ENCODE measurements around the gene SMAD7. TPM values are rescaled to one million over a fixed set of nuclear protein-coding genes. Genes with fewer than 3 reads are reported as not detected.

SMAD7 gene
- total RNA-seq, 2 donors from 2014 or later, result 34.7 to 36.8 TPM

DNA sequence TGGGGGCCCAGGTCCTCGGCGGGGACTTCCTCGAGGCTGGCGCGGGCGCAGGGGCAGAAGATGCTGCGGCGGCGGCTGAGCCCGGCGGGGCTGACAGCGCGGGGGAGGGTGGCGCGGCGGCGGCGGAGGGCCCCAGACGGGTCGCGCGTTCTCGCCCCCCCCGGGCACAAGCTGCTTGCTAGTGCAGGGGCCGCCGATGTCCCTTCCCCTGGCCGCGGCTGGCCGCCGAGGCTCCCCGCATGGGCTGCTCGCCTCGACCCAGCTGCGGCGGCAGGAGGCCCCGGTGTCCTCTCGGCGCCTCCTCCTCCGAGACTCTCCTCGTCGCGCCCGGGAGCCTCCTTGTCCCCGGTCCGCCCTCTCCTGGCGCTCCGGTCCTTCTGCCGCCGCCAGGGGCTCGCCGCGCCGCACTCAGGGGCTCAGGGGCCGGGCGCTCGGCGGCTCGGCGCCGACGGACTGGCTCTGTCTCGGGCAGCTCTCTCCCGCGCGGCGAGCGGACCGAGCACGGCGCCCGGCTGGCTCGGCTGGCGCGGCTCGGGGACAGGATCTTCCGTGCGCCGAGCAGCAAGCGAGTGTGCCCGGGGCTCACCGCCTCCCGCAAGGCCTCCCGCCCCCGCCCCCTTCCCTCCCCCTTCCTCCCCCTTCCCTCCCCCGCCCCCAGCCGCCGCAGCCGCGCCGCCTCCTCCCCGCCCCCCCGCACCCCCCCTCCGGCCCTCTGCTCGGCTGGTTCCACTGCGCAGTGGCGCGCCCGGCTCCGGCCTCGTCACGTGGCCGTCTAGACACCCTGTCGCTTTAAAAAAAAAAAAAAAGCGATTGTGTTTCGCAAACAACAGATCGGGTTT is 902 bp upstream of the SMAD7 start:
- intact Hi-C loops (cut with DNase I), result loop anchor here in 1 of 2 donors (5.0 kb wide), 2 partner anchors 96 to 274 kb away; no protein-coding TSS in a partner anchor
- DNase-seq (ENCODE audit: low spot score), result peak; percentile 95

- intact Hi-C loops (cut with DNase I), result loop anchor here (5.0 to 10.0 kb wide), 7 partner anchors 88 to 275 kb away; no protein-coding TSS in a partner anchor
- DNase-seq (ENCODE audit: low spot score), result peak; percentile 84
Observed at GRCh38 chr18:48949606-48950535, 894 bp downstream of the SMAD7 start.

DNA sequence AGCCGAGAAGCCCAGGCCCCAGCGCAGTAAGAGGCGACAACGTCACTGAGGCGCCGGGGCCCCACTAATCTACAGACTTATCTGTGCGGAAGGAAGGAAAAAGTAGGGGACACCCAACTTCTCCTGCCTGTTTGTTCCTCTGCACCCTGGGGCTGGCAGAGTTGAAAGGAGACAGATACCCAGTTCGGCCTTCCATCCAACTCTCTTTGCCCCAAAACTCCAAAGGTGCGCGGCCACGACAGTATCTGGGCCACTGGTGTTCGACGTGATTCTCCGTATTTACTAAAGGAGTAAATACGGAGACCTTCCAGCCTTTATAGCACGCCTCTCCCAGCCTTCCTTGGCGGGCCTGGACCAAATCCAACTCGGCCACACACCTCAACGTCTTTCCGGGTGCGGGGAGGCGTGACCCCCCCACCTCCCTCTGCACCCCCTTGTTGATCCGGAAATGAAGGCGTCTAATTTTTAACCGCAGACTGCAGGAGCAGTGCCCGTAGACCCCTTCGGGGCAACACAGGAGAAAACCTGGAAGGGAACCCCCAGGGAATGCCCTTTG is 1.6 kb downstream of the SMAD7 start:
- intact Hi-C loops (cut with DNase I), result loop anchor here (5.0 to 10.0 kb wide), 5 partner anchors 87 to 274 kb away; no protein-coding TSS in a partner anchor
- DNase-seq (ENCODE audit: low spot score), result peak; percentile 83

- intact Hi-C loops (cut with DNase I), result loop anchor here (5.0 to 10.0 kb wide), 5 partner anchors 86 to 274 kb away; no protein-coding TSS in a partner anchor
- peak; percentile 89 for DNase-seq (ENCODE audit: low spot score)
Observed at GRCh38 chr18:48948112-48949049, 2.4 kb downstream of the SMAD7 start.

DNA sequence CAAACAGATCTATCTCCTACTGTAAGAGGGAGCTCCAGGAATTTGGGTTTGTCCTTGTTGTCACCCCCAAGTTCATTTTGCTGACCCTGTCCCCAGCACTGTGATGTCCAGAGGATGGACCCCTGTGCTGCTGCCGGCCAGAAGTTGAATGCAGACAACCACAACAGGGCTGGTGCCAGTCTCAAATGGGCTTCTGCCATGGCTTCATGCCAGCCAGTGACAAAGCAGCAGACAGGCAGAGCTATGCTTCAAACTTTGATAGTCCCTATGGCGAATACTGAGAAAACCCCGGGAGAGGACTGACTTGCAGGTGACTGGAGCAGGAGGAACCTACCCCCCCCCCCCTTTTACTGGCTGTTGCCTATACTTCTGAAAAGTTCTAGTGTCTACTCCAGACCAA is 3.2 kb downstream of the SMAD7 start:
- peak; percentile 78 for DNase-seq (ENCODE audit: low spot score)
- intact Hi-C loops (cut with DNase I), result loop anchor here (5.0 to 10.0 kb wide), 5 partner anchors 85 to 273 kb away; no protein-coding TSS in a partner anchor

DNA sequence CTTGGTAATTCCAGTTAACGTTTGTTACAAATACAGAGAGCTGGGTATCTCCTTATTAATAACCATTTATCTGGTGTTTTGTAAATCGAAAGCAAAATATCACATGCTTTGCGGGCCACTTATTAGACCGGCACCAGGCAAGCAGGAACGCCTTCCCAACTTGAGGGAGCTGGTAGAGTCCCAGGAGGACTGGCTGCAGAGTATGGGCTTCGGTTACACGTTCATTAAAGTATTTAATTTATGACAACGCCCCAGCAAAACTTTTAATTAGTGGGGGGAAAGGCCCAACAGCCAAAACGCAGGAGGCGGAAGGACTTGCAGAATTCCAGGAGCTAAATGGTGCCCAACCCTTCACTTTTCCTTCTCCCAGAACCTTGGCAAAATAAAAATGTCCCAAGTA is 3.7 kb downstream of the SMAD7 start:
- intact Hi-C loops (cut with DNase I), result loop anchor here (5.0 to 10.0 kb wide), 5 partner anchors 85 to 272 kb away; no protein-coding TSS in a partner anchor

DNA sequence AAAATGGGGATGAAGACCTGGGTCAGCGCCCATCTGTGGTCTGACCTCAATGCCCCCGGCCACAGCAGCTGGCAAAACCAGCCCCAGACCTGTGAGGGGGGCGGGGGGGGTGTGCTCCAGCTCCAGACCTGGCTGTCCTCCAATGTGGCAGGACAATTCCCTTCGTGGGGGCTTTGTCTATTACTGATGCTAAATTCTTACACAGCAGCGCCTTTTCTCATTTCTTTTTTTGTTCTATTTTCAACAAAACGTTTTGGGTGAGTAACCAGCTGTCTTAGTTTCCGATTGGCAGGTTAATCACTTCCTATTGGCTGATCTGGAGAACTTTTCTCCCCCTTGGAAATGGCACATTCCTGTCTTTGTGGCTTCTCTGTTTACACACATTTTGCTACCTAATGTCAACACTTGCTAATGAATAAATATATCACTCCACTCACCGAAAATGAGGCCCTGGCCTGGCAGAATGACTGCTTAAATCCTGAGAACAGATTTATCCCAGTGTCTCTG is 4.4 kb downstream of the SMAD7 start:
- peak; percentile 70 for DNase-seq (ENCODE audit: low spot score)
- intact Hi-C loops (cut with DNase I), result loop anchor here (5.0 to 10.0 kb wide), 5 partner anchors 84 to 272 kb away; no protein-coding TSS in a partner anchor

More for the DNA sequence above, 3.7 kb downstream of the SMAD7 start:
- no peak for DNase-seq (ENCODE audit: low spot score)

DNA sequence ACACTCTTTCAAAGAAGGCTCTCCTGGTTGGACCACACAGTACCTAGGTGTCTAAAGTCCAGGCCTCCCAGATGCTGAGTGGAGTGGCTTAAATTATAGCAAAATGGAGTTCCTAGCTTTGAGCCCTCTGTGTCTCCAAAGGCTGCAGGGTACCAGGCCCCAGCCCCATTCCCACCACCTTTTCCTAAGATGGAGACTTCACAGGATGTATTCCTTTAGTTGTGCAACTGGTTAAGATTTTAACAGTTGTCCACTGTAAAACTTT is 4.9 kb downstream of the SMAD7 start:
- no peak for DNase-seq (ENCODE audit: low spot score)
- intact Hi-C loops (cut with DNase I), result loop anchor here (5.0 to 10.0 kb wide), 5 partner anchors 84 to 271 kb away; no protein-coding TSS in a partner anchor

GRCh38 chr18:48944634-48945033 is 6.1 kb downstream of the SMAD7 start:
- intact Hi-C loops (cut with DNase I), result loop anchor here (5.0 to 10.0 kb wide), 5 partner anchors 82 to 270 kb away; no protein-coding TSS in a partner anchor
- DNase-seq (ENCODE audit: low spot score), result peak; percentile 62

GRCh38 chr18:48943736-48944527 is 6.8 kb downstream of the SMAD7 start:
- intact Hi-C loops (cut with DNase I), result loop anchor here (10.0 kb wide), 3 partner anchors 159 to 269 kb away; no protein-coding TSS in a partner anchor
- peak; percentile 42 for DNase-seq (ENCODE audit: low spot score)

GRCh38 chr18:48943333-48943732 is 7.4 kb downstream of the SMAD7 start:
- intact Hi-C loops (cut with DNase I), result loop anchor here (10.0 kb wide), 3 partner anchors 159 to 269 kb away; no protein-coding TSS in a partner anchor
- DNase-seq (ENCODE audit: low spot score), result peak; percentile 44

DNA sequence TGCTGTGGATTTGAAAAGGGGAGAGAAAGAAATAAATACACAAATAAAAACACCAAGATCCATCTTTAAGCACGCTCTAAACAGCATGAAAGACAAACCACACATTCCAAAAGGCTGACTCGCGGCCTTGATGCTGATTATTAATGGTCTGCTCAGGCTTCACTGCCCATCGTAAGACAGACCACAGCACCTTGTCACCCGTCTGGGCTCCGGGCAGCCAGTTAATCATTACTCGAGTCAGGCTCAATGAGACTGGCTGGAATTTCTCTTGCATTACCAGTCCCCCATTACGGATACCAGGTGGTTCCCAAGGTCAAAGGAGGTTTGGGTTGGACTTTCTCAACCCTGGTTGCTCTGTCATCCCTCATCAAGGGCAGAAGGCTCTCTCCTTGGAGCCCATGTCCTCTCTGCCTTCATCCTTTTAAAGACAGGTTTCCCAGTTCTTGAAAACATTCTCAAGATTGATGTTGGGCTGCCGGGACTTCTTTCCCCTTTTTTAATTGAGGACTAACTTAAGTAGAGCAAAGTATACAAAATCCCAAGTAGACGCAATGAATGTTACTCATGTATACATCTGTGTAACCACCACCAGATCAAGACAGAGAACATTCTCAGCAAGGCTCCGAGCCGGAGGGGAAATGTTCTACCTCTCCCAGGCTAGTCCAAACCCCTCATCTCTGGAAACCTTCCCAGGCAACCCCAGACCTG is 8.1 kb downstream of the SMAD7 start:
- intact Hi-C loops (cut with DNase I), result loop anchor here (10.0 kb wide), 3 partner anchors 158 to 268 kb away; no protein-coding TSS in a partner anchor
- DNase-seq (ENCODE audit: low spot score), result peak; percentile 81

GRCh38 chr18:48942086-48942485 is 8.7 kb downstream of the SMAD7 start:
- intact Hi-C loops (cut with DNase I), result loop anchor here (10.0 kb wide), 3 partner anchors 157 to 267 kb away; no protein-coding TSS in a partner anchor
- peak; percentile 13 for DNase-seq (ENCODE audit: low spot score)

DNA sequence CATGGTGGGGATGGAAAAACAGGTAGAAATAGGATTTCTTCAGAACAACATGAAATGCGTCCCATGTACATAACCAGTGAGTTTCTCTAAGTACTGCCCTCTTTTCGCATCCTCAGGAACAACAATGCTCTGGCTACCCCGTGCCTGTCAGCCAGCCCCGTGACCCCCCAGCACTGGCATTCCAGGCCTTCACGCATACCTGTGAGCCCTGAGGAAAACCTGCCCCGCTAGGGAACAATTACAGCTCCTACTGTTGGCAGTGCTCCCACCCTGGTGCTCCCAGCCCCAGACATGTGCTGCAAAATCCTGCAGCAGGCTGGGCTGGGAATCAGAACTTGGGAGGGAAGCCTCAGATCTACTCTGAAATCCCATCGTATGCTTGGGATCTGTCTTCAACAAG is 9.1 kb downstream of the SMAD7 start:
- no peak for DNase-seq (ENCODE audit: low spot score)
- intact Hi-C loops (cut with DNase I), result loop anchor here (10.0 kb wide), 3 partner anchors 157 to 267 kb away; no protein-coding TSS in a partner anchor

DNA sequence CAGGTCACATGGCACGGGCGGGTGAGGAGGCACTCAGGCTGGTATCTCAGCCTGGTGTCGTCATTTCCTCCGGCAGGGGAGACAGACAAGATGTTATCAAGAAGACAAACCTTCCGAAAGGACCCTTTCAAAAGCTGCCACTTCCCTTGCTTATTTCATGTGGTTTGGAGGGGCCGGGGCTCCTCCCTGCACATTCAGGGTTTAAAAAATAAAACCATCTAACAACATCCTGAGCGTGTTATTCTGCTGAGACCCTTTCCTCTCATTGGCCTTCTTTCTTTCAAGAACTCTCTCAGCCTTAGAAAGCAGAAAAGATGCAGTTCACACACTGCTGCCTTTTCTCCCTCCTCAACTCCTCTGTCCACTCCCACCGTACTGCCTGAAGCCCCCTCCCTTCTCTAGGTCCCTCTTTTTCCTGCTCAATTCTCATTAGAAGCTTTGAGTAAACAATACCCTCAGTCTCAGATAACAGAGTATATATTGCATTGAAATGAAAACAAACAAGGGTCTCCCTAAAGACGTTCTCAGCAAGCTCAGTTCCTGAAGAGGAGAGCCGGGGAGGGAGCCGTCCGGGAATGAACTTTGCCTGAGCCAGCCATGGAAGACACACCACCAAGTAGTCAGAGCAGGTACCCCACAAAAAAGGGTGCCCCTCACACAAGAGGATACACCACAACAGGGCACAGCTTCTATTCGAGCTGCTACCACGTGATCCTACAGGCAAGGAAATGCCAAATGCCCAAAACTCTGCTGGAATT is 9.7 kb downstream of the SMAD7 start:
- DNase-seq (ENCODE audit: low spot score), result no peak
- intact Hi-C loops (cut with DNase I), result loop anchor here (10.0 kb wide), 3 partner anchors 156 to 266 kb away; no protein-coding TSS in a partner anchor
